HT-29 (cell line): ENCODE data around the gene AAGAB. TPM values are rescaled to one million over a fixed set of nuclear protein-coding genes. Genes with fewer than 3 reads are reported as not detected.

ENCODE experiments used
- DNase-seq: peaks from one replicate; pipeline ENCODE4 v3.0.0-alpha.2; 2015; ENCODE audit warnings: low spot score
- total RNA-seq: library from RNA; depleted of rRNA; stranded (reverse); fragments of >200 nt; shearing (Covaris generic); gene quantifications from 2 replicates; pipeline ENCODE4 v1.2.3, GENCODE V29; 2014

Gene AAGAB
- total RNA-seq, 1 experiment from 2014 or later, result 43.8 TPM

- DNase-seq, result no peak
Observed at GRCh38 chr15:67189326-67190051, 65.0 kb downstream of the AAGAB start.

DNA sequence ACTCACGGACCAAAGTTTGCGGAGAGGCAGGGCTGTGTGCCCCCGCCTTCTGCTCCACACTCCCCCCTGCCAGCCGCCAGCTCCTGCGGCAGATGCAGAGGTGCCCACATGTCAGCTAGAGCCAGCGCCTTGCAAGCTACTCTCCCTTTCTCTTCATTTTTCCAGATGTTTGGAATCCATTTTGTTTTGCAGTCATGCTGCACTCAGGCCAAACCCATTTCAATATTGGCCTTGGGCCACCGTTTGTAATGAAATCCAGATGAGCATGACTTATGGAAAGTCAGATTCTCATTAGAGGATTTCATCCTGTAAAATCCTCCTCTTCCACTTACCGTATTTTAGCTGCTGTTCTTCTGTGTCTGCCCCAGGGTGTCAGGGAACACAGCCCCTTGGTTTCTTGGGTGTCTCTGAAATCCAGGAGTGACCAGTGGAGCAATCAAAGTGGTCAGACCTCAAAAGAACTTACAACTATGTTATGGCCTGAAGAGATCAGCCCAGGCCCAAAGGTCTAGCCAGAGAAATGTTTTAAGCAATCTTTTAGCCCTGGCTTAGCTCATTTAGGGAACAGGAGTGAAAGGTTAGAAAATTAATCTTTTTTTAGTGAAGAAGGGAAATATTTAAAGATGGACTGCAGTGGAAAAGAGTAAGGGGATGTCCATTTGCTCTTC is 65.8 kb downstream of the AAGAB start:
- no peak for DNase-seq

DNA sequence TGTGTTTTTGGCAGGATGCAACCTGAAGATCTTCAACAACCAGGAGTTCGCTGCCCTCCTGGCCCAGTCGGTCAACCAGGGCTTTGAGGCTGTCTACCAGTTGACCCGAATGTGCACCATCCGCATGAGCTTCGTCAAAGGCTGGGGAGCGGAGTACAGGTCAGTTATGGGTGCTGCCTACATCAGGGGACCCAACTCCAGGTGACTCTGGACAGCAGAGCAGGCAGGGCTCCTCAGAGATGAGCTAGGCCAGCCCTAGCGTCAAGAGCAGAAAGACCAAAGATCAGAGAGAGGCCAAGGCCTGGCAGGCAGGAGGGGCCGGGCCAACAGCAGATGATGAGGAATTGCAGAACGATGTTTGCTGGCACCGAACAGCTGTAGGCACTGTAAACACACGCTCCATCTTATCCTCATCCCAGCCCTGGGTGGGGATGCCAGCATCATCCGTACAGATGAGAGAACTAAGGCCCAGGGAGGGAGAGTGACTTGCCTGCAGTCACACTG is 67.1 kb downstream of the AAGAB start:
- DNase-seq, result no peak

DNA sequence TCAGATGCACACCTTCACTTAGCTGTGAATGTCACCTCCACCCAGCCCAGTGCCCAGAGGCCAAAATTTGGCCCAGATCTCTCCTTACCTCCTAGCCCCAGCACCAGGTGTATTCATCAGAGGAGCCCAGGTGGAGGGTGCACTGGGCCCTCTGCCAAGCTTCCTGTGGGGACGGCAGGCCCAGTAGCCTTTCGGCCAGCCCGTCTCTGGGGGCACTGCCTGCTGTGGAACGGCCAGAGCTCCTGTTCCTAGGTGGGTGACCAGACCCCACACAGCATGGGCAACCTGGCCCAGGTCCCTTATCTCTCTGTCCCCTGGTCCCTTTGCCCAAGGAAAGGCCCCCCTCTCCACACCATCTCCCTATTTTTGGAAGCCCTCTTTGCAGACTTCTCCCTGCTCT is 67.8 kb downstream of the AAGAB start:
- no peak for DNase-seq

DNA sequence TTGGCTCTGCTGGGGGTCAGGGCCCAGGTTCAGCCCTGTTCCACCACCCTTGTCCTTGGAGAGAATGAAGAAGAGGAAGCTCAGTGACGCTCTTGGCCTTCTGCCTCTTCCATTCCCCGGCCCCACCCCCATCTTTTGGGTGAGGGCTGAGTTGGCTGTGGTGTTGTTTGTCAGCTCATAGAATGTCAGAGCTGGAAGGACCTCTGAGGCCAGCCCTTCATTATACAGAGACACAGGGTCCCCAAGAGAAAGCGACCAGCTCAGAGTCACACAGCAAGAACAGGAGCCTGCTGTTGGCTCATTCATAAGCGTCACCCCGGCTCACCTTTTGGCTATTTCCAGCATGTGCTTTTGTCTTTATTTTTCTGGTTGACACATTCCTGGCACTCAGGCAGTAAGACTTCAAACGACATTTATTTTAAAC is 68.2 kb downstream of the AAGAB start:
- no peak for DNase-seq

DNA sequence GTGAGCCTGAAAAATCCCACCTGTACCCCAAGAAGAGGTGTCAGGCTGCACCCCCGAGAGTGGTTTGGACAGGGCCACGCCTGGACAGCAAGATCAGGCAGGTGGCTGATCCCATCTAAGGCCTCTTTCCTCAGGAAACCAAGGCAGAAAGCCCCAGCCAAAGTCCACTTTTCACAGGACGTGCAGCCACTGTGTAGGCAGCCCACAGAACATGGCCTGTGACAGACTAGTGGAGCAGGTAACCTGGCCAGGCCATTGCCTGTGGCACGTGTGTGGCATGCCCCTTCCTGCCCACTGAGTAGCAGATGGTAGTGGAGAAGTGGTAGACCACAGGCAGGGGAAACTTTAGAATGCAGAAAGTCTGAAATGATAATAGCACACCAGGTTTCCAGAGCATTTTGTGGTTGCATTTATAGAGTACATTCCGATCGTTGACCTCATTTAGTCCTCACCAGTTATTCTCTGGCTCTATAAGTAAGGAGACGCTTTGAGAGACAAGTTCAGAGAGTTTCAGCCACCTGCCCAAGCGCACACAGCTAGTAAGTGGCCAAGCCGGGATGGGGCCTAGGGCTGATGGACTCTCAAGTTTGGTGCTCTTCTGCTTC is 68.7 kb downstream of the AAGAB start:
- no peak for DNase-seq

DNA sequence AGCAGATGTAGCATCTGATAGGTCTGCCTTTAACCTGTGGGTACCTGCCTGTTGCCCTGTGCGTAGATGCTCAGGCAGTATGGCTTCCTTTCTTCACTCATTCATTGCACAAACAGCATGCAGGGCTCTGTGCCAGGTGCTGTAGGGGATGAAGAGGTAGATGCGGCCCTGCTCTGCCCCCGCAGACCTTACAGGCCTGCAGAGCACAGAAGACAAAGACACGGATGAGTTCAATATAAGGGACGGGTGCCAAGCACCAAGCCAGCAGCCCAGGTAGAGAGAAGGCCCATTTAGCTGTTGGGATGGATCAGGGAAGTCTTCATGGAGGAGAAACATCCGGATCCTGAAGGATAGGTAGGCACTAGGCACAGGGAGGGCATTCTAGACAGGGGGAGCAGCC is 69.4 kb downstream of the AAGAB start:
- no peak for DNase-seq

DNA sequence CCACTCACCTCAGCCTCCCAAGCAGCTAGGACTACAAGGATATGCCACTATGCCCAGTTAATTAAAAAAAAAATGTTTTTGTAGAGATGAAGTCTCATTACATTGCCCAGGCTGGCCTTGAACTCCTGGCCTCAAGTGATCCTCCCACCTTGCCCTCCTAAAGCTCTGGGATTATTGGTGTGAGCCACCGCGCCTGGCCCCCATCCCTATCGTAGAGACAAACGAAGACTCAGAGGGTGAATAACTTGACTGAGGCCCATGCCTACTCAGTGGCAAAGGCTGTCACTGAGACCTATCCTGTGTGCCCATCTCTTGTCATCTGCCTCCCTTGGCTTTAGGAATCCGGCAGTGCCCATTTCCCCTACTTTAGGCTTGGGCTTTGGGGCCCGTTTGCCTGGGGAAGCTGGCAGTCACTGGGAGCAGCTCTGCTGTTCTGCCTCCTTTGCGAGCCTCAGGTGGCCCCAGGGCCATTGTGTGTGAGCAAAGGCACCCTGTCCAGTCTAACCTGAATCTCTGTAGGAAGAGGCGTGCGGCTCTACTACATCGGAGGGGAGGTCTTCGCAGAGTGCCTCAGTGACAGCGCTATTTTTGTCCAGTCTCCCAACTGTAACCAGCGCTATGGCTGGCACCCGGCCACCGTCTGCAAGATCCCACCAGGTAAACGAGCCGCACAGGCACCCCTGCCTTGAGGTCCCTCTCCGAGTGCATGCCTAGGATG is 70.1 kb downstream of the AAGAB start:
- DNase-seq, result no peak

- no peak for DNase-seq
Observed at GRCh38 chr15:67183443-67184169, 70.9 kb downstream of the AAGAB start.

- DNase-seq, result no peak
Observed at GRCh38 chr15:67181221-67181639, 73.2 kb downstream of the AAGAB start.

DNA sequence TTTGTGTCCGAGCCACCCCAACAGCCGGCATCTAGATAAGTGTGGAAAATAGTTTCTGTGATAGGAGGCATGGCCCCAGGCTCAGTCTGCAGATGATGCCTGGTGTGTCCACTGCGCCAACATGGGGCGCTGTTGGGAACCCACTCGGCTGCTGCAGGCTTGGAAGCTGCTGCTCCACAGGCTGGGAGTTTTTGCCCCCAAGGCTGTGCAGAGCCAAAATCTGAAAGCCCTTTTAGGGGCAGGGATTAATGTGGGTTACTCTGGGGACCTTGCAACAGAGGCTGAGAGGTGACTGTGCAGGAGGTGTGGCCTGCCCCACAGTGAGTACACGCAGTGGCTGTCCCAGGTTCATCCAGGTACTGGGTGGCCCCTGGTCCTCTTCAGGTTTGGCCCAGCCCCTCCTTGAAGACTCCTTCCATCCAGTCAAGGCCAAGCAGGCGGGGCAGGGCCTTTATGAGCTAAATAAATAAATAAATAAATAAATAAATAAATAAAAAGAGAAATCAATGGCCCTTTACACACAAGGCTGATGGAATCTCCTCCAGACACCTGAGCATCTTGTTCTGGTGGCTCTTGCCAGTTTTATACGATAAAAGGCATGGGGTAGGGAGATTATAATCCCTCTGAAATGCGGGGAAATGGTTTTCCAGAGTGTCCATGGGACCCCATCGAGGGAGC is 73.8 kb downstream of the AAGAB start:
- DNase-seq, result no peak

GRCh38 chr15:67180035-67180434 is 74.4 kb downstream of the AAGAB start:
- no peak for DNase-seq

DNA sequence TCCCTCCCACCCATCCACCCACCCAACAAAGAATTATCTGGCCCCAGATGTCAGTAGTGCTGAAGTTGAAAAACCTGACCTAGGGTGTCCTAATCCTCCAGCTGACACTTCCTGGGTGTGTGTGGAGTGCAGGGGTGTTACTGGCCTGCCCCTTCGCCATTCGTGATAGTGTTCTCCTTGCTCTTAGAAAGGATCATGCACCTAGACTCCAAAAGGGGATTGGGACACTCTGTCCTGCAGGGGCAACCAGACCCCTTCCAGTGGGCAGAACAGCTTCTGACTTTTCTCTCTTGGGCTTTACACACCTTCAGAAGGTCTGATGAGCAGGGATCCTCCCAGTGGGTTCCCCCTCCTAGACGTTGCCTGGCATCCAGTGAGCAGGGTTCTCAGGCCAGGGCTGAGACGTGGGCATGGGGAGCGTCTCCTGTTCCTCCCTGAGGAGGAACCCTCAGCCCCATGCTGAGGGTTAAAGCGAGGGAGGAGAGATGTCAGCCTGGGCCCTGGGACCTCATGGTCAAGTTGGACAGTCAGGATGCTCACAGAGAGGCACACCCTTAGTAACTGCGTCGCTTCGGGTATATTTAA is 75.0 kb downstream of the AAGAB start:
- DNase-seq, result no peak

GRCh38 chr15:67178569-67179210 is 75.8 kb downstream of the AAGAB start:
- DNase-seq, result peak; percentile 48

- DNase-seq, result no peak
Observed at GRCh38 chr15:67177752-67178151, 76.7 kb downstream of the AAGAB start.

DNA sequence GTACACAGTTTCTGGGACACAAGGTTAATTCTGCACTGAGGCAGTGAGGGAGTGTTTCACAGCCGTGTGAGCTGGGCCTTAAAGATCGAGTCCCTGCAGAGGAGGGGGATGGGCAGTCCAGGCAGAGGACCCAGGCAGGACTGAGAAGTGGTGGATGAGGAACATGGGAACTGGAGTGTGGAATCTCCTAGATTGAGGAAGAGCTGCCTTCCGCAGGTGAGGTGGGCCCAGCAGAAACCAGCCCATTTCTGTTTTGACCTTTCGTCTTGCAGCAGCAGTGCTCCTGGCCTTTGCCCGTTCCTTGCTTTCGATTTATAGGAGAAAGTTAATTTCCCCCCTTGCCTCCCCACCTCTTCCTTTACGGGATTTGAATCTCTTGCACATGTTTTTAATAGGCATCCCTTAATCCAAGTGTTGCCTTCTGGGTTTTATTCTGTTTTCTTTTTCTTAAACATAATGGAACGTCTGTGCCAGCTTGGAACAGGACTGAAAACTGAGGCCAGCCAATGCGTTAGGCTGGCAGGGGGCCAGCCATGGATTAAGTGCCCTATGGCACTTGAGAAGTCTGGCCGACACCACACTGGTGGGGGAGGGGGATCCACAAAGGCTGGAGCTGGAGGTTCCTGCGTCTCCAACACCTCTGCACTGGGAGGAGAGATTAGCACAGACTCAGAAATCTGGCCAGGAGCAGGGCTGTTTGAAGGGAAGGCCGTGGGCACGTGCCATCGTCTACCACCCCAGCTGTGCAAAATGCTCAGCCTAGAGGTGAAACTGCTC is 78.1 kb downstream of the AAGAB start:
- peak; percentile 44 for DNase-seq

DNA sequence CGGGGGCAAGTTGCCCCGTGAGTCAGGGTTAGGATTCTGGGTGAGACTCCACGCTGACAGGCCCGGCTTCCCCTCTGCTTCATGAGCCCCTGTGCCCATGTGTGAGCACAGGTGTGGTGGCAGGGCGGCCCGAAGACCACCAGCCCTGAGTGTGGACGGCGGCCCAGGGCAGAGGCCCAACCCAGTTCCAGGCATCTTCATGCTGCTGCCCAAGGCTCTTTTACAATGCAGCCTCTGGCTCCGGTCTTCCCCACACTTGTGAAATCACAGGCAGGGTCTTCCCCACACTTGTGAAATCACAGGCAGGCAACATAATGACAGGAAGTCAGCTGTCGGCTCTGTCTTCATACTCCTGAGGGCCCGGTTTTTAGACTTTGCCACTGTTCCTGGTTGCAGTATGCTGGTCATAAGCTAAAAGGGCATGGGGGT is 78.8 kb downstream of the AAGAB start:
- no peak for DNase-seq

DNA sequence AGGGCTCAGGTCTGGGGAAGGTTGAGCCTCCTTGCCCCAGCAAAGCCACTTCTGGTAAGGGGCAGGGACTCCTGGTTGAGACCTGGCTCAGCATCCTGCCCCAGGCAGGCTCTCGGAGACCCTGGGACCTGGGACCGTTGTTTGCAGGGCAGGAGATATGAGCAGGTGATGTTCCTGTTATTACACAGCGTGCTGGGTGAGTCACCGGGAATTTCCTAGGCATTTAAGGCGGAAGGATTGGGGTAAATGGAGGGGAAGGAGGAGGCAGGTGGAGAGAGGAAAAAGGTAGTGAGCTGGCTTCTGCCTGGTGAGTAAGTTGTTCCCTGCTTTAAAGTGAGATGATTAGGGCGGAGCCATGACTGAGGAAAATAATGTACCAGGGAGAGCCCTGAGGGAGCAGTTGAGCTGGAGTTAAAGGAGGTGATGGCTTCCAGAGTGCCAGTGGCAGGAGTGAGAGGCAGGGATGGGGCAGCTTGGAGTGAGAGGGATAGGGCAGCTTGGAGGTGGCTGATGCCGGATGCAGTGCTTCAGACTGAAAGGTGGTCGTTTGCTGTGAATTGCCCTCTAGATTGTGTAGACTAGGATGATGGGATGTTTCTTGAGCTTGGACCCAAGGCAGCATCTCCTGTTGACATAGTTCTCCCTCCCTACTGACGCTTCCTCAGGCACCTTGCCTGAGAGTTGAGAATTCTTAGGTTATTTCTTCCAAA is 79.4 kb downstream of the AAGAB start:
- DNase-seq, result peak; percentile 93
